Left lobe of liver (tissue), 1 donor: ENCODE results near the gene FAM53B. TPM values are rescaled to one million over a fixed set of nuclear protein-coding genes. Genes with fewer than 3 reads are reported as not detected.

Experiments
- total RNA-seq: library from RNA; stranded (reverse); gene quantifications from one replicate; pipeline ENCODE4 v1.2.1, GENCODE V29; 2021
- donor health status: DM: no; HTN: yes; CAD: no.

FAM53B gene
- total RNA-seq, 1 donor from 2014 or later = 5.7 TPM

Other genes starting within 250 kb of the FAM53B start
- 6.8 TPM for gene EEF1AKMT2, start 47.5 kb upstream of the FAM53B start, total RNA-seq
- gene ABRAXAS2, start 57.4 kb upstream of the FAM53B start, total RNA-seq = 6.6 TPM
- gene ZRANB1, start 197.7 kb upstream of the FAM53B start, total RNA-seq = 11.6 TPM